Suprapubic skin (tissue), 4 donors: Measurements from ENCODE around the gene SV2A. TPM values are rescaled to one million over a fixed set of nuclear protein-coding genes. Genes with fewer than 3 reads are reported as not detected.
A peak's percentile ranks its signal among the peaks of the same experiment; 100 is the strongest.
"Not testable (repeated sequence)": the region's sequence is repeated elsewhere in the genome, so short reads cannot be mapped to it uniquely, and the experiment has no call there.

Experiments used
- DNase-seq, 2 donors: peaks; one replicate each; pipeline ENCODE4 v3.0.0-alpha.2; 2019; ENCODE audit warnings: low spot score in 2 of 2
- H3K27ac ChIP-seq: fragments of 200-600 bp; sonication (generic); one replicate; pipeline ENCODE4 v1.5.1; 2019
- H3K27me3 ChIP-seq: fragments of 200-600 bp; sonication (generic); one replicate; pipeline ENCODE4 v1.5.1; 2019
- H3K36me3 ChIP-seq: fragments of 200-600 bp; sonication (generic); one replicate; pipeline ENCODE4 v1.5.1; 2019
- H3K4me1 ChIP-seq: fragments of 200-600 bp; sonication (generic); one replicate; pipeline ENCODE4 v1.5.1; 2019
- H3K4me3 ChIP-seq: fragments of 200-600 bp; sonication (generic); one replicate; pipeline ENCODE4 v1.5.1; 2019; ENCODE audit warnings: mild to moderate bottlenecking
- H3K9me3 ChIP-seq: fragments of 200-600 bp; sonication (generic); one replicate; pipeline ENCODE4 v1.5.1; 2019
- EP300 ChIP-seq: sonication (generic); formaldehyde crosslinking; IDR thresholded peaks from one replicate; pipeline ENCODE4 v1.6.1; 2017; ENCODE audit warnings: antibody characterized with exemption
- POLR2A ChIP-seq, 2 donors: fragments of 450-650 bp; IDR thresholded peaks; one replicate each; pipeline ENCODE4 v1.6.1; 2017; ENCODE audit warnings: antibody characterized with exemption in 2 of 2, mild to moderate bottlenecking in 2 of 2, moderate library complexity in 2 of 2
- POLR2AphosphoS5 ChIP-seq, 3 donors: sonication (generic); formaldehyde crosslinking; IDR thresholded peaks; one replicate each; pipeline ENCODE4 v1.6.1; 2017; ENCODE audit warnings: antibody characterized with exemption in 3 of 3
- WGBS: methylation state at CpG from one replicate; pipeline ENCODE4 v1.1.5; 2018; 5-methylcytosine and 5-hydroxymethylcytosine counted together
- total RNA-seq, 4 donors: library from RNA; depleted of rRNA; stranded (reverse); fragments of >200 nt; gene quantifications; one replicate each; pipeline ENCODE4 v1.1.0, GENCODE V29; 2016
- TF ChIP-seq, protein P1 (sequence below), 2 donors: fragments of 200-600 bp in 1 of 2; fragments of 450-650 bp in 1 of 2; sonication (generic) in 1 of 2; IDR thresholded peaks; one replicate each; pipeline ENCODE4 v1.5.1; 2016 to 2019; ENCODE audit warnings: antibody characterized with exemption in 2 of 2, mild to moderate bottlenecking in 1 of 2, moderate library complexity in 1 of 2

Gene SV2A
- total RNA-seq, 4 donors from 2014 or later = 0.48 to 1.3 (median 0.65) TPM

DNA sequence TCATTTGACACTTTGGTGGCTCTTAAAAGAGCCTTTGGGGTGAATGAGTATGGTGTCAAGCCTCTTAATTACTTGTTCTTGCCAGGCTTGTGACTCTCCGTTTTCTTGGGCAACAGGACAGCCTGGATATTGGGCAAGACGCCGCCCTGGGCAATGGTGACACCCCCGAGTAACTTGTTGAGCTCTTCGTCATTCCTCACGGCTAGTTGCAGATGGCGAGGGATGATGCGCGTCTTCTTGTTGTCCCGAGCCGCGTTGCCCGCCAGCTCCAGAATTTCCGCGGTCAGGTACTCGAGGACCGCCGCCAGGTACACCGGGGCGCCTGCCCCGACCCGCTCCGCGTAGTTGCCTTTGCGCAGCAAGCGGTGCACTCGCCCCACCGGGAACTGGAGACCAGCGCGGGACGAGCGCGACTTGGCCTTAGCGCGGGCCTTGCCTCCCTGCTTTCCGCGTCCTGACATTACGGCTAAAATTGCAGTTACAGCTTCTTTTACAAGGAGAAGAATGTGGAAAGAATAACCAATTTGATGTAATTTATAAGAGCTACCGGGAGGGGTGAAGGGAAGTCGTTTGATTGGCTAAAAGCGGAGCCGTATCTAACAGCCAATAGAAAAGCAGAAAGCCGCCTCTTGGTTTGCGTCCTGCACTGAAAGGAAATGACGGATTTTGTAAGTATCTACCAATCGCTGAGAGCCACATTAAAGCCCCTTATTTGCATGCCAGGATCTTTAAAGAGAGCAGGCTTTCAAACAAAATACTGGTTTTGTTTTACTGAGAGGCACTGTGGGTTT is 30.0 kb downstream of the SV2A start:
- under 1% methylated on average over 46 of the region's 46 CpGs for WGBS
- peaks cover 34% of the 10 kb centered on the region for H3K4me1 ChIP-seq

DNA sequence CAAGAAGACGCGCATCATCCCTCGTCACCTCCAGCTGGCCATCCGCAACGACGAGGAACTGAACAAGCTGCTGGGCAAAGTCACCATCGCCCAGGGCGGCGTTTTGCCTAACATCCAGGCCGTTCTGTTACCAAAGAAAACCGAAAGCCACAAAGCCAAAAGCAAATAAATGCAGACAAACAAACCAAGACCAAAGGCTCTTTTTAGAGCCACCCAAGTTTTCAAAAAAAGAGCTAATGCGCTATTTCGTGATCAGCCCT is 30.5 kb downstream of the SV2A start:
- 0% methylated on average over 12 of the region's 13 CpGs for WGBS
- H3K27me3 ChIP-seq, H3K36me3 ChIP-seq, DNase-seq, H3K9me3 ChIP-seq: not testable (repeated sequence)
- Histone ChIP-seq H3K4me3 (peak overlapping the region; percentile 85), H3K4me1 (peaks cover 34% of the 10 kb centered on the region), H3K27ac (peak overlapping the region; percentile 100)

More for the DNA sequence above, 30.0 kb downstream of the SV2A start:
- peak overlapping the region; percentile 85 for H3K4me3 ChIP-seq
- no peaks in the 10 kb centered on the region for H3K27me3 ChIP-seq
- DNase-seq = peak; percentile 94 to 95
- no peaks in the 10 kb centered on the region for H3K9me3 ChIP-seq
- H3K27ac ChIP-seq = peak overlapping the region; percentile 100
- TF ChIP-seq POLR2AphosphoS5 (IDR thresholded peaks at IDR 0.05) = peak; percentile 82 to 92 (median 89)
- no peak for TF ChIP-seq EP300
- TF ChIP-seq POLR2A (IDR thresholded peaks at IDR 0.05) = peak; percentile 77 to 85
- TF ChIP-seq, protein P1, sequence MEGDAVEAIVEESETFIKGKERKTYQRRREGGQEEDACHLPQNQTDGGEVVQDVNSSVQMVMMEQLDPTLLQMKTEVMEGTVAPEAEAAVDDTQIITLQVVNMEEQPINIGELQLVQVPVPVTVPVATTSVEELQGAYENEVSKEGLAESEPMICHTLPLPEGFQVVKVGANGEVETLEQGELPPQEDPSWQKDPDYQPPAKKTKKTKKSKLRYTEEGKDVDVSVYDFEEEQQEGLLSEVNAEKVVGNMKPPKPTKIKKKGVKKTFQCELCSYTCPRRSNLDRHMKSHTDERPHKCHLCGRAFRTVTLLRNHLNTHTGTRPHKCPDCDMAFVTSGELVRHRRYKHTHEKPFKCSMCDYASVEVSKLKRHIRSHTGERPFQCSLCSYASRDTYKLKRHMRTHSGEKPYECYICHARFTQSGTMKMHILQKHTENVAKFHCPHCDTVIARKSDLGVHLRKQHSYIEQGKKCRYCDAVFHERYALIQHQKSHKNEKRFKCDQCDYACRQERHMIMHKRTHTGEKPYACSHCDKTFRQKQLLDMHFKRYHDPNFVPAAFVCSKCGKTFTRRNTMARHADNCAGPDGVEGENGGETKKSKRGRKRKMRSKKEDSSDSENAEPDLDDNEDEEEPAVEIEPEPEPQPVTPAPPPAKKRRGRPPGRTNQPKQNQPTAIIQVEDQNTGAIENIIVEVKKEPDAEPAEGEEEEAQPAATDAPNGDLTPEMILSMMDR (IDR thresholded peaks at IDR 0.05) = no peak
- H3K36me3 ChIP-seq = no peaks in the 10 kb centered on the region

- 0% methylated on average over 38 of the region's 62 CpGs for WGBS
These were observed 31.0 kb downstream of the SV2A start for GRCh38 chr1:149886396-149887195.

DNA sequence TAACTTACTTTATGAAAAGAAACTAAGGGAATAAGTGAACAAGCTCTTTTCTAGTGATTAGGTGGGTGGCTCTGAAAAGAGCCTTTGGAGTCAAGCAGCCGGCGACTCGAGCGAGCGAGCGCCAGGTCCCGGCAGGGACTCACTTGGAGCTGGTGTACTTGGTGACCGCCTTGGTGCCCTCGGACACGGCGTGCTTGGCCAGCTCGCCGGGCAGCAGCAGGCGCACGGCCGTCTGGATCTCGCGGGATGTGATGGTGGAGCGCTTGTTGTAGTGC is 31.6 kb downstream of the SV2A start:
- DNase-seq, H3K27me3 ChIP-seq, H3K9me3 ChIP-seq, H3K36me3 ChIP-seq: not testable (repeated sequence)
- Histone ChIP-seq H3K4me3 (peak overlapping the region; percentile 85), H3K4me1 (peaks cover 34% of the 10 kb centered on the region), H3K27ac (peak overlapping the region; percentile 100)
- under 1% methylated on average over 15 of the region's 19 CpGs for WGBS
- peak in 1 of 3 donors; percentile 32 for TF ChIP-seq POLR2AphosphoS5 (IDR thresholded peaks at IDR 0.05)

More at GRCh38 chr1:149886396-149887195, 31.0 kb downstream of the SV2A start:
- H3K27me3 ChIP-seq = no peaks in the 10 kb centered on the region
- peak overlapping the region; percentile 100 for H3K27ac ChIP-seq
- peak overlapping the region; percentile 85 for H3K4me3 ChIP-seq
- TF ChIP-seq POLR2AphosphoS5 (IDR thresholded peaks at IDR 0.05) (peak; percentile 100), EP300 (no peak), POLR2A (IDR thresholded peaks at IDR 0.05) (peak; percentile 98 to 99)
- TF ChIP-seq, protein P1 (IDR thresholded peaks at IDR 0.05) = no peak
- no peaks in the 10 kb centered on the region for H3K9me3 ChIP-seq
- H3K4me1 ChIP-seq = peaks cover 34% of the 10 kb centered on the region
- H3K36me3 ChIP-seq = no peaks in the 10 kb centered on the region
- DNase-seq = peak; percentile 90 to 93

DNA sequence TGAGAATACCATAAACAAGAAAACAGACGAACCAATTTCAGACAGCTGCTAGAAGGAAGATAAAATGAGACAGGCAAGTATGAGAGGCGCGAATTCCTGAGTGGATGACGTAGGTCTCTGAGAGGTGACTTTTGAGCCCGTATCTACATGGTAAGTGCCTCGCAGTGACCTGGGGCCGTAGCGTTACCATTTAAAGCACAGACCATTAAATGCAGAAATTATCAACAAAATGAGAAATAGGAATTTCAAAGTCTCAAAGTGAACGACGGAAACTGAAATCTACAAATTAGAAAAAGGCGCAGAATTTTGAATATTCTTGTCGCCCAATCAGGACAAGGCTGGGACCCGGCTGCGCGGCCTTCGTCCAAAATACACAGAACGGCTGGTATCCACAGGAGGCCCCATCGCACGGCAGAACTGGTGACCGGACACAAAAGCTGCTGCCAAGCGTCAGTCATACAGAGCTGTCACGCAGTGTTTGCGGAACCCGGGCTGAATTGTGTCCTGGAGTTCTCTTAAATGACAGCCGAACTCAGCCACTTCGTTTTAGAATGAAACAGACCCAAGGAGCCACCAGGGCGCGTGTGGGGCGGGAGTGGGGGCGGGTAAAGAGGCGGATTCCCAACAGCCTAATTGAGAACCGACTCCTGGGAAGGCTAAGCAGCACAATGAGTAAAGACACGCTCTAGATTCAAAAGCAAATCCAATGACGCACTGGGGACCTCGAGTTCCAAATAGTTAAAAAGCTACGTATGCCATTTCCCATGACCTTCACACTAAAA is 32.1 kb downstream of the SV2A start:
- DNase-seq = peak; percentile 93 to 96
- H3K27me3 ChIP-seq = no peaks in the 10 kb centered on the region
- H3K36me3 ChIP-seq = no peaks in the 10 kb centered on the region
- H3K9me3 ChIP-seq = no peaks in the 10 kb centered on the region
- TF ChIP-seq POLR2AphosphoS5 (IDR thresholded peaks at IDR 0.05) = peak in 1 of 3 donors; percentile 67
- no peak for TF ChIP-seq EP300
- TF ChIP-seq POLR2A (IDR thresholded peaks at IDR 0.05) = peak; percentile 16 to 44
- TF ChIP-seq, protein P1 (IDR thresholded peaks at IDR 0.05) = peak in 1 of 2 donors; percentile 22
- peaks cover 34% of the 10 kb centered on the region for H3K4me1 ChIP-seq
- under 1% methylated on average over 33 of the region's 36 CpGs for WGBS
- peak overlapping the region; percentile 85 for H3K4me3 ChIP-seq
- H3K27ac ChIP-seq = peak overlapping the region; percentile 100
